ENCODE data around the gene KBTBD13. TPM values are rescaled to one million over a fixed set of nuclear protein-coding genes. Genes with fewer than 3 reads are reported as not detected.
A peak's percentile ranks its signal among the peaks of the same experiment; 100 is the strongest.

Gene KBTBD13
- total RNA-seq, 4 donors from 2014 or later = 0.38 TPM; not detected in 3

- peaks cover 0 to 64% (median 0%) of the 10 kb centered on the region in 3 donors for H3K36me3 ChIP-seq
- DNase-seq = peak; percentile 28 to 85 (median 82)
- H3K9me3 ChIP-seq = no peaks in the 10 kb centered on the region
- H3K4me3 ChIP-seq = no peak overlapping the region
- TF ChIP-seq POLR2A (IDR thresholded peaks at IDR 0.05) (no peak), CTCF (IDR thresholded peaks at IDR 0.05) (peak; percentile 33 to 86 (median 72))
- H3K27ac ChIP-seq = no peak overlapping the region
- no peaks in the 10 kb centered on the region for H3K4me1 ChIP-seq
- H3K27me3 ChIP-seq = no peaks in the 10 kb centered on the region
Measured at GRCh38 chr15:65101411-65101890, 24.9 kb downstream of the KBTBD13 start.

GRCh38 chr15:65101891-65102708 is 25.6 kb downstream of the KBTBD13 start:
- no peak overlapping the region for H3K27ac ChIP-seq
- no peak overlapping the region for H3K4me3 ChIP-seq
- no peaks in the 10 kb centered on the region for H3K9me3 ChIP-seq
- DNase-seq = no peak
- H3K27me3 ChIP-seq = no peaks in the 10 kb centered on the region
- TF ChIP-seq POLR2A (IDR thresholded peaks at IDR 0.05) = no peak
- no peak for TF ChIP-seq CTCF (IDR thresholded peaks at IDR 0.05)
- H3K36me3 ChIP-seq = peaks cover 0 to 64% (median 0%) of the 10 kb centered on the region in 3 donors
- H3K4me1 ChIP-seq = no peaks in the 10 kb centered on the region

- no peak for DNase-seq
- H3K4me1 ChIP-seq = no peaks in the 10 kb centered on the region
- H3K9me3 ChIP-seq = no peaks in the 10 kb centered on the region
- peaks cover 0 to 57% (median 0%) of the 10 kb centered on the region in 3 donors for H3K36me3 ChIP-seq
- no peak overlapping the region for H3K27ac ChIP-seq
- TF ChIP-seq CTCF (IDR thresholded peaks at IDR 0.05) (no peak), POLR2A (IDR thresholded peaks at IDR 0.05) (no peak)
- no peaks in the 10 kb centered on the region for H3K27me3 ChIP-seq
- H3K4me3 ChIP-seq = no peak overlapping the region
Measured at GRCh38 chr15:65102912-65103311, 26.4 kb downstream of the KBTBD13 start.

- Histone ChIP-seq H3K27ac (no peak overlapping the region), H3K4me3 (no peak overlapping the region), H3K36me3 (peaks cover 0 to 38% (median 0%) of the 10 kb centered on the region in 3 donors), H3K9me3 (no peaks in the 10 kb centered on the region), H3K27me3 (no peaks in the 10 kb centered on the region), H3K4me1 (no peaks in the 10 kb centered on the region)
- TF ChIP-seq CTCF (IDR thresholded peaks at IDR 0.05) (no peak), POLR2A (IDR thresholded peaks at IDR 0.05) (no peak)
- no peak for DNase-seq
Measured at GRCh38 chr15:65105038-65105437, 28.5 kb downstream of the KBTBD13 start.

GRCh38 chr15:65106011-65106590 is 29.6 kb downstream of the KBTBD13 start:
- Histone ChIP-seq H3K27me3 (no peaks in the 10 kb centered on the region), H3K9me3 (no peaks in the 10 kb centered on the region), H3K4me3 (no peak overlapping the region), H3K36me3 (peaks cover 0 to 31% (median 0%) of the 10 kb centered on the region in 3 donors), H3K27ac (no peak overlapping the region), H3K4me1 (no peaks in the 10 kb centered on the region)
- TF ChIP-seq POLR2A (IDR thresholded peaks at IDR 0.05) (no peak), CTCF (IDR thresholded peaks at IDR 0.05) (no peak)
- DNase-seq = no peak

Measured in Peyer's patch (tissue), 4 donors.